Measurements from ENCODE around the gene C20orf204. TPM values are rescaled to one million over a fixed set of nuclear protein-coding genes. Genes with fewer than 3 reads are reported as not detected.
A peak's percentile ranks its signal among the peaks of the same experiment; 100 is the strongest.

C20orf204 gene
- total RNA-seq, 2 donors from 2014 or later = 0.29 to 3.3 TPM

- no peaks in the 10 kb centered on the region for H3K27me3 ChIP-seq
- DNase-seq = no peak
- no peak overlapping the region for H3K9ac ChIP-seq (ENCODE audit: low read depth in 2 of 2, low read length in 2 of 2)
- no peak overlapping the region for H3K4me3 ChIP-seq
- H3K4me1 ChIP-seq = no peaks in the 10 kb centered on the region
- TF ChIP-seq CTCF (IDR thresholded peaks at IDR 0.05) = no peak
- no peaks in the 10 kb centered on the region for H3K36me3 ChIP-seq
- H3K9me3 ChIP-seq = no peaks in the 10 kb centered on the region
- H3K27ac ChIP-seq = no peak overlapping the region
- intact Hi-C loops (cut with DNase I) = no loop called here
Observed at GRCh38 chr20:64069209-64069613, 33.2 kb downstream of the C20orf204 start.

GRCh38 chr20:64069614-64070243 lies 33.7 kb downstream of the C20orf204 start:
- Histone ChIP-seq H3K4me1 (no peaks in the 10 kb centered on the region), H3K27ac (no peak overlapping the region), H3K9me3 (no peaks in the 10 kb centered on the region), H3K9ac (ENCODE audit: low read depth in 2 of 2, low read length in 2 of 2) (no peak overlapping the region), H3K27me3 (no peaks in the 10 kb centered on the region), H3K36me3 (no peaks in the 10 kb centered on the region), H3K4me3 (no peak overlapping the region)
- intact Hi-C loops (cut with DNase I) = no loop called here
- peak; percentile 66 for TF ChIP-seq CTCF (IDR thresholded peaks at IDR 0.05)
- no peak for DNase-seq

GRCh38 chr20:64070244-64070993 lies 34.4 kb downstream of the C20orf204 start:
- Histone ChIP-seq H3K36me3 (no peaks in the 10 kb centered on the region), H3K4me1 (no peaks in the 10 kb centered on the region), H3K9me3 (no peaks in the 10 kb centered on the region), H3K27me3 (no peaks in the 10 kb centered on the region), H3K4me3 (no peak overlapping the region), H3K27ac (no peak overlapping the region), H3K9ac (ENCODE audit: low read depth in 2 of 2, low read length in 2 of 2) (no peak overlapping the region)
- no peak for DNase-seq
- TF ChIP-seq CTCF (IDR thresholded peaks at IDR 0.05) = no peak
- intact Hi-C loops (cut with DNase I) = no loop called here

- intact Hi-C loops (cut with DNase I) = no loop called here
- no peaks in the 10 kb centered on the region for H3K4me1 ChIP-seq
- no peak for DNase-seq
Observed at GRCh38 chr20:64071341-64072332, 35.7 kb downstream of the C20orf204 start.

More at GRCh38 chr20:64071341-64072332, 35.7 kb downstream of the C20orf204 start:
- Histone ChIP-seq H3K9ac (ENCODE audit: low read depth in 2 of 2, low read length in 2 of 2) (no peak overlapping the region), H3K4me3 (no peak overlapping the region), H3K9me3 (no peaks in the 10 kb centered on the region), H3K27me3 (no peaks in the 10 kb centered on the region), H3K27ac (no peak overlapping the region), H3K36me3 (no peaks in the 10 kb centered on the region)
- TF ChIP-seq CTCF (IDR thresholded peaks at IDR 0.05) = no peak

Measured in colonic mucosa (tissue), 4 donors.